Measurements from ENCODE around the gene ICA1L.
"Not testable (repeated sequence)": the region's sequence is repeated elsewhere in the genome, so short reads cannot be mapped to it uniquely, and the experiment has no call there.

ICA1L gene

DNA sequence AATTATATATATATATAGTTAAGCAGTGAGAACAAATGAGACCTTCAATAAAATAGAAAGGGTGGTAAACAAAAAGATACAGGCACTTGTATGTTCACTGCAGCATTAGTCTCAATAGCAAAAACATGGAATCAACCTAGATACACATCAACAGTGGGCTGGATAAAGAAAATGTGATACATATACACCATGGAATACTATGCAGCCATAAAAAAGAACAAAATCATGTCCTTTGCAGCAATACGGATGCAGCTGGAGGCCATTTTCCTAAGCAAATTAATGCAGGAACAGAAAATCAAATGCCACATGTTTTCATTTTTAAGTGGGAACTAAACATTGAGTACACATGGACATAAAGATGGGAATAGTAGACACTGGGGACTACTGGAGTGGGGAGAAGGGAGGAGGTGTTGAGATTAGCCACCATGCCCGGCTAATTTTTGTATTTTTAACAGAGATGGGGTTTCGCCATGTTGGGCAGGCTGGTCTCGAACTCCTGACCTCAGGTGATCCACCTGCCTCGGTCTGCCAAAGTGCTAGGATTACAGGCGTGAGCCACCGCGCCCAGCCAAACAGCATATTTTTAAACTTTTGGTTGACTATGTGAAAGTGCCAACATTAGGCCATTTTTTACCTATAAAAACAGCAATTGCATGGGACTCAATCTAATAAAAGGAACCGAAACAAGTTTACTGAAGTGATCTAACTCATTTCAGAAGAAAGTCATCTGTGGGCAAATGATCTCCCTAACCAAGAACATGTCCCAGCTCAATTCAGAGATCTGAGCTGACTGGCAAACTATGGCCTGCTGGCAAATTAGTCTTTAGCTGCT, 23.7 kb downstream of the ICA1L start:
- no peak for DNase-seq (ENCODE audit: low read depth)

DNA sequence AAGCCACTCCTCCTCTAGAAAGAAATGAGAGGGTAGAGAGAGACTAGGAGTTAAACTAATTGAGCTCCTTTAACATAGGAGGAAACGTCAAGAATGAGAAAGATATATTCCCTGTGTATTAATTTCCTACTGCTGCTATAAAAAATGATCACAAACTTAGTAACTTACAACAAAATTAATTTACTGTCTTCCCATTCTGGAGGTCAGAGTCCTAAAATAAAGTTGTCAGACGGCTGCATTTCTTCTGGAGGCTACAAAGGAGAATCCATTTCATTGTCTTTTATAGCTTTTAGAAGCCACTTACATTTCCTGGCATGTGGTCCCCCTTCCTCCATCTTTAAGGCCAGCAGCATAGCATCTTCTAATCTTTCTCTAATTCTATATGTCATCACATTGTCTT, 26.9 kb downstream of the ICA1L start:
- DNase-seq (ENCODE audit: low read depth), result no peak

DNA sequence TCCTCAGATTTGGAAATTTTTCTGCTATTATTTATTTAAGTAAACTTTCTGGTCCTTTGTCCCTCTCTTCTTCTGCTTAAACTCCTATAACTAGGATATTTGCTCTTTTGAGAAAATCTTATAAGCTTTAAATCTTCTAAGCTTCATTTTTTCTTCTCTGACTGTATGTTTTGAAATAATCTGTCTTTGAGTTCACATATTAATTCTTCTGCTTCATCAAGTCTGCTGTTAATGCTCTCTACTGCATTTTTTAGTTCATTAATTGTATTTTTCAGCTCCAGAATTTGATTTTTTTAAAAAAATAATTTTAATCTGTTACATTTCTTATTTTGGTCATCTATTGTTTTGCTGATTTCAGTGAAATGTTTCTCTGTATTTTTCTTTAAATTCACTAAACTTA, 28.9 kb downstream of the ICA1L start:
- DNase-seq (ENCODE audit: low read depth), result no peak

DNA sequence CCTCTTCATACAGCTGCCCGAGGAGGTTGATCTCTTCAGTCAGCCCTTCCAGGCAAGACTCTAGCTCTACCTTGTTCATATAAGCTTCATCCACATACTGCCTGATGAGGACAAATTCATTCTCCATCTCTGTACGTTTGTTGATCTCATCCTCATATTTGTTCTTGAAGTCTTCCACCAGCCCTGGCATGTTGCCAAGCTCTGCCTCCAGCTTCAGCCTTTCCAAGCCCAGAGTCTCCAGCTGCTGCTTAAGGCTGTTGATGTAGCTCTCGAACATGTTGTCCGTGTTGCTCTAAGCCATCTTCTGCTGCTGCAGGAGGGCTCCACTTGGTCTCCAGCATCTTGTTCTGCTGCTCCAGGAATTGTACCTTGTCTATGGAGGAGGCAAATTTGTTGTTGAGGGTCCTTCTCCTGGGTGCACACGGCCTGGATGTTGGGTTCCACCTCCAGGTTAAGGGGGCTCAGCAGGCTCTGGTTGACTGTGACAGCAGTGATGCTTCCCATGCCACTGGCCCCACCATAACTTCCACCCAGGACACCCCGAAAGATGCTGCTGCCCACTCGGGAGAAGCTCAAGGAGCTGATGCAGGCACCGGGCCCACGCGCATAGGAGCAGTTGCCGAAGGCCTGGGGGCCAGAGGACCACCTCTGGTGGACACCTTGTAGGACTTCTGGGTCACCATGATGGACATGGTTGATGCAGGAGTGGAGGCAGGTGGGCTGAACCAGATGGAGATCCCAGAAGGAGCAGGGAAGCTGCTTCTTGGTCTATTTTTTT, 30.3 kb downstream of the ICA1L start:
- no peak for DNase-seq (ENCODE audit: low read depth)

DNA sequence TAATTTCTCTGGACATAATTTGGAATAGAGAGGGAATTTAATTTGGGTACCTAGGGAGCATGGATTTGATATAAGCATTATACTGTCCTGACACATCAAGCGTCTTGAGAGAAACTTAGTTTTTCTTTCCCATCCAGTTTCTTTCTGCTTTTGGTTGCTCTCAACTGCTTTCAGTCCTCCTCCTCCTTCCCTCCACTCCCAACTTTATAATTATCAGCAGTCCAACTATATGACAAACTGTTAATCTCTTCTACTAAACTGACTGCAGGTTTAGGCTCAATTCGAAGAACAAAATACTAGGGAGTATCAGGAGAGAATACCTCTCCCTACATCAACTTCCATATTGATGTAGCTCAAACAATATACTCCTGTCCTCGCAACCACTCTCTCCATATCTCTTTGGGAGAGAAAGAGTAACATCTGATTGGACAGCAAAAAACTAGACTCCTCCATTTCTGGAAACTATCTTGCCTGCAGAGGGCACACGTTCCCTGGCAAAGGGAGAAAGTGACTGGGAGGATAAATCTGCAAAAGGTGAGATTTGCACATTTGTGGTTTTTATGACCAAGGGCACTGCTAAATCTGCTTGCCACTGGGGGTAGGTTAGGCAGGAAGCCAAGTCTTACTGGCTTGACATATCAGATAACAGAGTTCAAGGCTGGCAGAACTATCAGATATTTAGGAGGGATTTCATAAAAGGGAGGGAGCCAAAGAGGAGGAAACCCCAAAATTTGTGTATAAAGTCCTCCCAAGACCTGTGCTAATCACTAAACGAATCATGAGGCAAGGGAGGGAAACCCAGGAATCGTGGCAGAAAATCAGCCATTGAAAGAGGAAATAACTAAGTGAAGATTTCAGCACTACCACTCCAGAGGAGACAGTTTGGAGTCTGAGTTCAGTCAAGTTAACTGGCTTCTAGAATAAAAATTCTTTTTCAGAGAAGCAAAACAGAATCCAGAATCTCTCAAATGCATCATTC, 40.0 kb downstream of the ICA1L start:
- peak; percentile 29 for DNase-seq (ENCODE audit: low read depth)

DNA sequence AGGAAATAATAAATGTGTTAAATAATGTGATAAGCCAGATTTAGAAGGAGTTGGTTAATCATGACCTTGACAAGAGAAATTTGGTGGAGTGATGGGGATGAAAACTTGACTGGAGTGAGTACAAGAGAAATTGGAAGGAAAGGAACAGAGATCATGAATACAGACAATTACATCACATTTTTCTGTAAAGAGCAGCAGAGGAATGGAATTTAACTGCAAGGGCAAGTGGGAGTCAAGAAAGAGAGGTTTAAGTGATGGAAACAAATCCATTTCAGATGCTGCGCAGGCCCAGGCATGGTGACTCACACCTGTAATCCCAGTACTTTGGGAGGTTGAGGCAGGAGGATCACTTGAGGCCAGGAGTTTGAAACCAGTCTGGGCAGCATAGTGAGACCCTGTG, 46.7 kb downstream of the ICA1L start:
- no peak for DNase-seq (ENCODE audit: low read depth)

DNA sequence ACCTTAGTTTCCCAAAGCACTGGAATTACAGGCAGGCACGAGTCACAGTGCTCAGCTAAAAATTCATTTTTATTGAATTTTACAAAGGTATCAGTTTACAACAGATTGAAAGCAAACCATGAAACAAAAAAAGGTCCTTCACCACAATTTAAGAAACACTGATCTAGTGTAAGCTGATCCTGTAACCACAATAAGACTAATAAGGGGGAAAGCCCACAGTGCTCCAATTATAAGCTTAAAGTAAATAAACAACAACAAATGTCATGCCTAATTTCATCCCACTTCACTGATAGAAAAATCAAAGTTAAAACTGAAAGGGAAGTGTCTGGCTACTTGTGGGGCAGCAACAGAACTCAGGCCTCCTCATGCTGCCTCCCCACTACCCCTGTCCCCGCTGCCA, 49.2 kb downstream of the ICA1L start:
- DNase-seq (ENCODE audit: low read depth), result no peak

DNA sequence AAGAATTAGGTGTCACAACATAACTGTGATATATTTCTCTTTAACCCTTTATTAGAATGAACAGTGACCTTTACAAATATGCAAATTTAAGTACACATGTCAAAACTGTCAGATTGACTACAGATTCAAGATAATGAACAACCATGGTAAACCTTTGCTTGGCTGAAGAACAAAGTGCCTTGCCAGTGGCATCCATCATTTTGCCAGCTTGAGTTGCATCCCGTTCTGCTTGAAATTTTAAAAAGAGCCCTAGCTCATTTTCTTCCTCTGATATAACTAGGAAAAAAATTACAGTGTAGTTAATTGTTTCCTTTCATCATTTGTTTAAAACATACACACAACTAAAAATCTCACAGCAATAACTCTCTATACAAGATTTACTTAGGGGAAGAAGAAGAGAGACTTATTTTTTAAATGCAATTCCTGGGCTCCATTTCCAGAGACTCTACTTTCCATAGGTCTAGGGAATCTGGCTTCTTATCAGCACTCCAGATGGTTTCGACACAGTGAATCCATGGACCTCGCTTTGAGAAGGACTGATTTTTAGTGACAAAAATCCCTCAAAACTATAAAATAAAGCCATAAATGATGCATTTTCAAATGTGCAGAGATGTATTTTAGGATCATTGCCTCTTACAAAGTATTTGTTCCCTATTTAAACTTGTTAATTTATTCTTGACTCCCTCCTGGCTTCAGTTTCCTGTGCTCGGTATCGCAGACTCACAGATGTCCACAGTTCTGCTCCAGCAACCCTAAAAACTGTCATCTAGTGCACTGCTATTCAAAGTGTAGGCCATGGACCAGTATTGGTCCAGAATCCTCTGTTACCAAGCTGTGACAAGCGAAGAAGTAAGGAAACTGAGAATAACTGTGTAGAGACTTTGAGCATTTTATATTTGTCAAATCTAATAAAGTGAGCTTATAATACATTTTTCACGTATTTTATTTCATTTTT, 50.1 kb downstream of the ICA1L start:
- no peak for DNase-seq (ENCODE audit: low read depth)

DNA sequence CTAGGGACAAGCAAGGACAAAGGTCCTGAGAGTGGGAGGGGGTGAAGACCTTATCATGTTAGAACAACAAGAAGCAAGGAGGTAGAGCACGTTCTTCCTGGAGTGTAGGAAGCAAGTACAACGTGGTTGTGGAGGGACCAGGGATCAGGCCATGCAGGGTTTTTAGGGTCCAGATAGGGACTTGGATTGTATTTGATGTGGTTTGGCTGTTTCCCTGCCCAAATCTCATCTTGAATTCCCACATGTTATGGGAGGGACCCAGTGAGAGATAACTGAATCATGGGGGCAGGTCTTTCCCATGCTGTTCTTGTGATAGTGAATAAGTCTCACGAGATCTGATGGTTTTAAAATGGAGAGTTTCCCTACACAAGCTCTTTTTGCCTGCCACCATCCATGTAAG, 53.2 kb downstream of the ICA1L start:
- DNase-seq (ENCODE audit: low read depth), result no peak

DNA sequence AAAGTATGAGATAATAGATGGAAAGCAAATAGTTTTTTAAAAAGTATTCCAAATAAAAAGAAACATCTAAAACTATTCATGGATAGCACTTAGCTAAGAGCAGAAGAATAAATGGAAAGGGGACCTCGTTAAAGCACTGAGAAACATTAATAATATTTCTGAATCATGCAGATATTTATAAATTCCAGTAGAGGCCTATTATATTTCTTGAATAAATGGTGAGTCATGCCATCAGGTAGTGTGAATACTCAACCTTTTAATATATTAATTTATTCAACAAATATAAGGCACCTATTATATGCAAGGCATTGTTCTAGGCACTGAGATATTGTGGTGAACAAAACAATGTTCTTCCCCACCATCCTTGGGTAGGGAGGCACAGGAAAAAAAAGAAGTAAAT, 53.8 kb downstream of the ICA1L start:
- DNase-seq (ENCODE audit: low read depth), result no peak

DNA sequence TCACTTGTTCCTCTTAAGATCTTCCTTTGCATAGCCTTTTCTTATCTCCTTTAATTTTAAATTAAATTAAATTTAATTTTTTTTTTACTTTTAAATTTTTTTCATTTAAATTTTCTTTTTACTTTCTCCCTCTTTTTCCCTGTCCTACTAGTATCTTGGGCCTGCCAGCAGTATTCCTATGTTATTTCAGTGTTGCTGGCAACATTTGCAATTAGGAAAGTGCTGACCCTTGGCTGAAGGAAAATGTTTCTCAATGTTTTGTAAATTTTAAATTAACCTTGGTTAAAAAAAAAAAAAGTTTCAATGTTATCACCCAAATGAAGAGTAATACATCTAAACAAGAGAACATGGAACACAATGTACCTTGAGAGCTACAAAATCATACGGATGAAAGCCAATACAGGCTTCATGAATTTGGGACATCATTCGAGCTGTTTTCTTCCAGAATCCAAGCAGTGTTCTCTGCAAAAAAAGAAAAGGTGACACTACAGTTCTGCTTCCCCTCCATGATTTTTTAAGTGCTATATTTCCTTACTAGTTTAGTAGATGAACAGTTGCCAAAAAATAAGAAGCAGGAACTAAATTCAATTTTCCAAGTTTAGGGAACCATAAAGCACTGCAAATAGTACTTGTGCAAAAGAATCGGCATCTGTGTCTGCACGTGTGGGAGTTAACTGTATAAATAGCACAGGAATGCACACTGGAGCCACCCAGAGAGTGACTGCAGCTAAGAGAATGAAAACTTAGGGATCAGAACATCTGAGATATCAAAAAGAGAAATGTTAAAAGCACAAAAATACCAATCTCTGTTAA, 55.8 kb downstream of the ICA1L start:
- DNase-seq (ENCODE audit: low read depth), result no peak

DNA sequence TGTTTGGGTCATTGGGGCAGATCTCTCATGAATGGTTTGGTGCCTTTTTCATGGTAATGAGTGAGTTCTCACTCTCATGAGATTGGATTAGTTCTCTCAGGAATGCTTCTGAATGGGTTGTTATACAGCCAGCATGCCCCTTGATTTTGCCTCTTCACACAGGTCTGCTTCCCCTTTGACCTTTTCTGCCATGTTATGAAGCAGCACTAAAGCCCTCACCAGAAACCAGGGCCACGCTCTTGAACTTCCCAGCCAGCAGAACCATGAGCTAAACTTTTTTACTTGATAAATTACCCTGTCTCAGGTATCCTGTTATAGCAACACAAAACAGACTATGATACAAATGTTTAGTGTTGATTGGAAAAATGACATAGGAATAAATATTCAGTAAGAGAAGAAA, 57.3 kb downstream of the ICA1L start:
- DNase-seq (ENCODE audit: low read depth), result no peak

DNA sequence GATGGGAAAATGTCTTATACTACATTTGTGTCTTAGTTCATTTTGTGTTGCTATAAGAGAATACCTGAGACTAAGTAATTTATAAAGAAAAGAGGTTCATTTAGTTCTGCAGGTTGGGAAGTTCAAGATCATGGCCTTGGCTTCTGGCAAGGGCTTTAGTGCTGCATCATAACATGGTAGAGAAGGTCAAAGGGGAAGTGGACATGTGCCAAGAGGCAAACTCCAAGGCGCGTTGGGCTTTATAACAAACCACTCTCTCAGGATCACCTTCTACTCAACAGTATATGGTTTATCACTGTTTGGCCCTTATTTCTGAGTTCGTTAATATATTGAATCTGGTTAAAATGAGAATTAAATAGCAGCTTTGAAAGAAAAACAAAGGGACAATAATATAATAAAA, 58.2 kb downstream of the ICA1L start:
- DNase-seq (ENCODE audit: low read depth), result no peak

DNA sequence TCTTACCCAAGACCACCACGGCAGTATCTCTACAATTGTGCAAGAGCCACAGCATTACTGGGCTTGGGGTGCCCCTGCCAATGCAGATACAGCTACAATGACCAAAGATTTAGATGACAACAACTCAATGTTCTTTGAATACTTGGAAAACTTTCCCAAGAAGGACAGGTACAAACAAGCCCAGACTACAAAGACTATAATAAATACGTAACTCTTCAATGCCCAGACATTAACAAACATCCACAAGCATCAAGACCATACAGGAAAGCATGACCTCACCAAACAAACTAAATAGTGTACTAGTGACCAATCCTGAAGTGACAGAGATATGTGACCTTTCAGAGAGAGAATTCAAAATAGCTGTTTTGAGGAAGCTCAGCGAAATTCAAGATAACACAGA, 62.8 kb downstream of the ICA1L start:
- no peak for DNase-seq (ENCODE audit: low read depth)

DNA sequence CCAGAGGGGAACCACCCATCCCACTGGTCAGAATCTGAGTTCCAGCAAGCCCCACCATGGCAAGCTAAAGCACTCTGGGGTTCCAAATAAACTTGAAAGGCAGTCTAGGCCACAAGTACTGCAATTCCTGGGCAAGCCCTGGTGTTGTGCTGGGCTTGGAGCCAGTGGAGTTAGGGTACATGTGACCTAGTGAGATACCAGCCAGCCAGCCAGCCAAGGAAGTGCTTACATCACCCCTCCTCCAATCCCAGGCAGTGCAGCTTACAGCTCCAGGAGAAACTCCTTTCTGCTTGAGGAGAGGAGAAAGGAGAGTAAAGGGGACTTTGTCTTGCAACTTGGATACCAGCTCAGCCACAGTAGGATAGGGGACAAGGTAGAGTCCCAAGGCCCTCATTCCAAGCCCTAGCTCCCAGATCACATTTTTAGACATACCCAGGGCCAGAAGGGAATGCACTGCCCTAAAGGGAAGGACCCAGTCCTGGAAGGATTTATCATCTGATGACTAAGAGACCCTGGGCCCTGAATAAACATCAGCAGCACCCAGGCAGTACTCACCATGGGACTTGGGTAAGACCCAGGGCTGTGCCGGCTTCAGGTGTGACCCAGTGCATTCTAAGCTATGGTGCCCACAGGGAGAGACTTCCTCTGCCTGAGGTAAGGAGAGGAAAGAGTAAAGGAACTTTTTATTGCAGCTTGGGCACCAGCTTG, 64.0 kb downstream of the ICA1L start:
- not testable (repeated sequence) for DNase-seq (ENCODE audit: low read depth)

DNA sequence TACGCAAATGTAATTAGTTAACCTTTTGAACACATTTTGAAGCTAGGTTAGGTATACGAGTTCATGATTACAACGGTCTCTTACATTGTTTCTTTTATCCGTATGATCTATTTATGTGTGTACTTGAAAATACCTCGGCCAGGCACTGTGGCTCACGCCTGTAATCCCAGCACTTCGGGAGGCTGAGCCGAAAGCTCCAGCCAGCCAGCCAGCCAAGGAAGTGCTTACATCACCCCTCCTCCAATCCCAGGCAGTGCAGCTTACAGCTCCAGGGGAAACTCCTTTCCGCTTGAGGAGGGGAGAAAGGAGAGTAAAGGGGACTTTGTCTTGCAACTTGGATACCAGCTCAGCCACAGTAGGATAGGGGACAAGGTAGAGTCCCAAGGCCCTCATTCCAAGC, 65.7 kb downstream of the ICA1L start:
- DNase-seq (ENCODE audit: low read depth), result not testable (repeated sequence)

DNA sequence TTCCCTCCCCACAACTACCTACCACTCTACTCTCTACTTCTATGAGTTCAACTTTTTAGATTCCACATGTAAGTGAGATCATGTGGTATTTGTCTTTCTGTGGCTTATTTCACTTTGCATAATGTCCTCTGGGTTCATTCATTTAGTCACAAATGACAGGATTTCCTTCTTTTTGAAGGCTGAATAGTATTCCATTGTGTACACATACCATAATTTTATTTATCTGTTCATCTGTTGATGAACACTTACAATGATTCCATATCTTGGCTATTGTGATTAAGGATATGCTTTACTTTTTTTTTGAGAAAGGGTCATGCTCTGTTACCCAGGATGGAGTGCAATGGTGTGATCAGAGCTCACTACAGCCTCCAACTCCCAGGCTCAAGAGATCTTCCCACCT, 73.6 kb downstream of the ICA1L start:
- DNase-seq (ENCODE audit: low read depth), result no peak

DNA sequence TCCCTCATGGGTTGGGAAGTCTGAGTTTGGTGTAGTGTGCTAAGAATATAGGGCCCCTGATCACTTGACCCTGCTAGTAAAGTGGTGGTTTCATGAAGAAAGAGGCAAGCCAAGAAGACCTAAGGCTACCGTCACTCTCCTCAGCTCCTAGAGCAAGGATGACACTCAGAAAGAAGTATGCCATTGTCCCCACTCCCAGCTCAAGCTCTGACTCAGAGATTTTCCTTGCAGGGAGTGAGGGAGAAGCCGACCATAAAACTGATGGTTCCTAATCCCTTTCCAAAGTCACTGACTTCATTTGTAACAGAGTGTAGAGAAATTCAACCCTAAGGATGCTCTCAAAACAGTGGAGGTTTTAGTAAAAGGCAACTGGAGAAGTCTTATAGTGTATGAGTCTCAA, 80.9 kb downstream of the ICA1L start:
- DNase-seq (ENCODE audit: low read depth), result no peak

DNA sequence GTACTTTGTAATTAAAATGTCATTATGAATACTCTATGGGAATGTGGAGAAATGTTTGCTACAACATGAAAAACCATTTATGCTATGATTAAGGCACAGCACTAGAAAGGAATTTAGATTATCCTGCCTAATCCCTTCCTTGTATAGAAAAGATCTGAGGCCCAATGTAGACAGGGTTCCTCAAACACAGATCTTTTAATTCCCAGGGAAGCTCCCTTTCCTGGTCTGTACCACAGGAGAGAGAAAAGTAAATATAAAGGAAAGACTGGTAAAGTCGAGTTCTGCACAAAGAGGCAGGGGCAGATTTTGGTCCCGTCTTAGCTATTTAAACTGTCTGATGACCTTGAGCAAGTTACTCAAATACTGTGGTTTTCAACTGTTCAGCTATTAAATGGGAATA, 84.7 kb downstream of the ICA1L start:
- DNase-seq (ENCODE audit: low read depth), result no peak
